SK-N-SH treated with all-trans-retinoic acid at 6 μM for 48 hours (cell line): Measurements from ENCODE around the gene RNF224.
A peak's percentile ranks its signal among the peaks of the same experiment; 100 is the strongest.

Experiments used
- ATAC-seq: fragments of 200-7000 bp; cut with Tn5 transposase; 3 replicates; pipeline ENCODE4 v1.9.1; 2020; ENCODE audit warnings: mild to moderate bottlenecking, moderate library complexity
- ARNTL ChIP-seq: fragments of 450-650 bp; formaldehyde crosslinking; IDR thresholded peaks from 2 replicates; pipeline ENCODE4 v1.5.0; 2020; ENCODE audit warnings: low read depth, mild to moderate bottlenecking, moderate library complexity, borderline replicate concordance
- CREB5 ChIP-seq: fragments of 250-450 bp; sonication (Bioruptor Pico); IDR thresholded peaks from 2 replicates; pipeline ENCODE4 v1.5.1; 2020; ENCODE audit warnings: low read depth, mild to moderate bottlenecking, moderate library complexity
- CSRNP3 ChIP-seq: fragments of 250-450 bp; sonication (Bioruptor Pico); IDR thresholded peaks from 2 replicates; pipeline ENCODE4 v1.5.1; 2021; ENCODE audit warnings: mild to moderate bottlenecking, moderate library complexity
- GLIS3 ChIP-seq: fragments of 250-450 bp; sonication (Bioruptor Pico); IDR thresholded peaks from 2 replicates; pipeline ENCODE4 v1.5.0; 2020; ENCODE audit warnings: mild to moderate bottlenecking, moderate library complexity
- ISL1 ChIP-seq: fragments of 250-450 bp; sonication (Bioruptor Pico); IDR thresholded peaks from 2 replicates; pipeline ENCODE4 v2.1.2; 2022; ENCODE audit warnings: mild to moderate bottlenecking, moderate library complexity
- OSR1 ChIP-seq: fragments of 250-450 bp; sonication (Bioruptor Pico); IDR thresholded peaks from 2 replicates; pipeline ENCODE4 v1.8.0; 2022; ENCODE audit warnings: moderate library complexity, mild to moderate bottlenecking, inconsistent platforms
- PATZ1 ChIP-seq: fragments of 250-450 bp; sonication (Bioruptor Pico); IDR thresholded peaks from 2 replicates; pipeline ENCODE4 v1.8.0; 2020; ENCODE audit warnings: mild to moderate bottlenecking, moderate library complexity, borderline replicate concordance
- POU6F1 ChIP-seq: fragments of 250-450 bp; sonication (Bioruptor Pico); IDR thresholded peaks from 2 replicates; pipeline ENCODE4 v1.8.0; 2021; ENCODE audit warnings: low read depth, mild to moderate bottlenecking, moderate library complexity, borderline replicate concordance
- RARB ChIP-seq: fragments of 250-450 bp; sonication (Bioruptor Pico); IDR thresholded peaks from 2 replicates; pipeline ENCODE4 v1.8.0; 2021; ENCODE audit warnings: mild to moderate bottlenecking, moderate library complexity
- SNAI2 ChIP-seq: fragments of 250-450 bp; sonication (Bioruptor Pico); IDR thresholded peaks from 2 replicates; pipeline ENCODE4 v1.5.0; 2020; ENCODE audit warnings: mild to moderate bottlenecking, moderate library complexity
- TCF4 ChIP-seq: fragments of 250-450 bp; sonication (Bioruptor Pico); IDR thresholded peaks from 2 replicates; pipeline ENCODE4 v1.8.0; 2021; ENCODE audit warnings: mild to moderate bottlenecking, moderate library complexity, borderline replicate concordance
- TOX ChIP-seq: fragments of 250-450 bp; sonication (Bioruptor Pico); IDR thresholded peaks from 2 replicates; pipeline ENCODE4 v1.8.0; 2021; ENCODE audit warnings: mild to moderate bottlenecking, moderate library complexity, borderline replicate concordance
- TSHZ2 ChIP-seq: fragments of 250-450 bp; sonication (Bioruptor Pico); IDR thresholded peaks from 2 replicates; pipeline ENCODE4 v1.5.0; 2020; ENCODE audit warnings: mild to moderate bottlenecking, moderate library complexity
- ZC3H10 ChIP-seq: fragments of 250-450 bp; sonication (Bioruptor Pico); IDR thresholded peaks from 2 replicates; pipeline ENCODE4 v1.5.1; 2021; ENCODE audit warnings: mild to moderate bottlenecking, moderate library complexity
- ZFP3 ChIP-seq: fragments of 250-450 bp; sonication (Bioruptor Pico); IDR thresholded peaks from 2 replicates; pipeline ENCODE4 v1.5.0; 2020; ENCODE audit warnings: mild to moderate bottlenecking, moderate library complexity
- ZFP30 ChIP-seq: fragments of 450-650 bp; formaldehyde crosslinking; IDR thresholded peaks from 2 replicates; pipeline ENCODE4 v1.5.0; 2022; ENCODE audit warnings: mild to moderate bottlenecking, moderate library complexity
- ZNF70 ChIP-seq: fragments of 450-650 bp; formaldehyde crosslinking; IDR thresholded peaks from 2 replicates; pipeline ENCODE4 v1.5.0; 2020; ENCODE audit warnings: mild to moderate bottlenecking, moderate library complexity
- ZNF8 ChIP-seq: fragments of 450-650 bp; formaldehyde crosslinking; IDR thresholded peaks from 2 replicates; pipeline ENCODE4 v1.5.0; 2020; ENCODE audit warnings: mild to moderate bottlenecking, moderate library complexity

The RNF224 gene

GRCh38 chr9:137199411-137200121 lies 27.7 kb upstream of the RNF224 start (continued):
- TF ChIP-seq CREB5 (CRISPR knock-in tag) = no peak
- TF ChIP-seq ZC3H10 (CRISPR knock-in tag) = no peak
- TF ChIP-seq TOX = no peak

- ATAC-seq = peak; percentile 98
Observed at GRCh38 chr9:137200311-137201204, 26.7 kb upstream of the RNF224 start, which contains the start of gene TPRN. Gene TPRN (minus strand): TSS chr9:137200741. CDS start chr9:137200711, 30 bp downstream.

GRCh38 chr9:137201205-137201868 lies 26.0 kb upstream of the RNF224 start:
- no peak; the same call in 2 of the 3 replicates for ATAC-seq
- no peak for TF ChIP-seq CSRNP3
- TF ChIP-seq ZNF8 (CRISPR knock-in tag) = no peak
- no peak for TF ChIP-seq OSR1 (CRISPR knock-in tag)
- TF ChIP-seq ISL1 (CRISPR knock-in tag) = no peak
- TF ChIP-seq PATZ1 (CRISPR knock-in tag) = no peak
- no peak for TF ChIP-seq TCF4
- TF ChIP-seq TSHZ2 = no peak
- no peak for TF ChIP-seq SNAI2 (CRISPR knock-in tag)
- TF ChIP-seq GLIS3 = no peak

More at GRCh38 chr9:137200311-137201204, 26.7 kb upstream of the RNF224 start, which contains the start of gene TPRN:
- TF ChIP-seq RARB (CRISPR knock-in tag) (no peak), ZNF8 (CRISPR knock-in tag) (no peak), ZNF70 (CRISPR knock-in tag) (no peak), ZFP3 (CRISPR knock-in tag) (no peak), CSRNP3 (no peak), ZFP30 (no peak), ARNTL (CRISPR knock-in tag) (no peak), GLIS3 (no peak), TOX (no peak), TCF4 (no peak), CREB5 (CRISPR knock-in tag) (no peak), POU6F1 (CRISPR knock-in tag) (no peak)
